Spleen (tissue), 11 donors: Measurements from ENCODE around the gene ANKRD31. TPM values are rescaled to one million over a fixed set of nuclear protein-coding genes. Genes with fewer than 3 reads are reported as not detected.
"Not testable (repeated sequence)": the region's sequence is repeated elsewhere in the genome, so short reads cannot be mapped to it uniquely, and the experiment has no call there.

Experiments
- DNase-seq: peaks from one replicate; pipeline ENCODE4 v3.0.0-alpha.2; 2020
- H3K27ac ChIP-seq, 8 donors: fragments of 200-600 bp; sonication (generic) in 7 of 8; 1 replicate in 4 of 8; 2 replicates in 4 of 8; pipeline versions ENCODE4 v1.5.0 to v1.8.0; 2016 to 2021; ENCODE audit warnings: inconsistent platforms in 4 of 8, mild to moderate bottlenecking in 4 of 8, moderate library complexity in 1 of 8
- H3K27me3 ChIP-seq, 7 donors: fragments of 200-600 bp; sonication (generic) in 6 of 7; replicated peaks in 1 of 7; 1 replicate in 4 of 7; 2 replicates in 3 of 7; pipeline versions ENCODE4 v1.5.0 to v1.8.0; 2016 to 2021; ENCODE audit warnings: inconsistent platforms in 3 of 7, mild to moderate bottlenecking in 1 of 7
- H3K36me3 ChIP-seq, 6 donors: fragments of 200-600 bp; sonication (generic) in 5 of 6; 1 replicate in 4 of 6; 2 replicates in 2 of 6; pipeline versions ENCODE4 v1.5.0 to v1.8.0; 2016 to 2021; ENCODE audit warnings: inconsistent platforms in 2 of 6
- H3K4me1 ChIP-seq, 6 donors: fragments of 200-600 bp; sonication (generic) in 5 of 6; 1 replicate in 3 of 6; 2 replicates in 3 of 6; pipeline versions ENCODE4 v1.5.0 to v1.8.0; 2016 to 2021; ENCODE audit warnings: inconsistent platforms in 3 of 6
- H3K4me3 ChIP-seq, 8 donors: fragments of 200-600 bp; sonication (generic) in 7 of 8; 1 replicate in 4 of 8; 2 replicates in 4 of 8; pipeline versions ENCODE4 v1.5.0 to v1.8.0; 2016 to 2021; ENCODE audit warnings: inconsistent platforms in 4 of 8, mild to moderate bottlenecking in 4 of 8, moderate library complexity in 2 of 8
- H3K9me3 ChIP-seq, 8 donors: fragments of 200-600 bp; sonication (generic) in 7 of 8; 1 replicate in 4 of 8; 2 replicates in 4 of 8; pipeline versions ENCODE4 v1.5.0 to v1.8.0; 2016 to 2021; ENCODE audit warnings: inconsistent platforms in 4 of 8
- CTCF ChIP-seq, 11 experiments: fragments of 200-600 bp in 7 of 11; fragments of 450-650 bp in 4 of 11; sonication (generic) in 4 of 11; IDR thresholded peaks in 8 of 11; conservative IDR thresholded peaks in 3 of 11; 1 replicate in 7 of 11; 2 replicates in 4 of 11; pipeline versions ENCODE4 v1.4.0 to v1.8.0; 2016 to 2021; ENCODE audit warnings: antibody characterized with exemption in 11 of 11, inconsistent platforms in 4 of 11, mild to moderate bottlenecking in 1 of 11
- POLR2A ChIP-seq, 3 donors: fragments of 450-650 bp; IDR thresholded peaks; one replicate each; pipeline ENCODE4 v1.5.1; 2017; ENCODE audit warnings: antibody characterized with exemption in 3 of 3, mild to moderate bottlenecking in 1 of 3
- POLR2AphosphoS5 ChIP-seq, 3 donors: sonication (generic); formaldehyde crosslinking; IDR thresholded peaks; one replicate each; pipeline ENCODE4 v1.5.1; 2017; ENCODE audit warnings: antibody characterized with exemption in 3 of 3
- WGBS, 5 donors: extraction: QIAGEN DNeasy Blood & Tissue Kit in 3 of 5; methylation state at CpG; one replicate each; pipeline versions ENCODE4 v1.1.5 to v1.1.7; 2013 to 2018; 5-methylcytosine and 5-hydroxymethylcytosine counted together
- intact Hi-C: fragments of 100-400 bp; cut with DNase I; formaldehyde crosslinking; loops from one replicate; pipeline ENCODE4 v1.15.0; 2023; ENCODE audit warnings: low total_unique reads
- polyA plus RNA-seq, 3 donors: library from polyadenylated mRNA; stranded (reverse); fragments of 200-250 nt; gene quantifications; one replicate each; pipeline ENCODE4 v1.2.1, GENCODE V29; 2013
- total RNA-seq, 7 donors: library from RNA; depleted of rRNA in 3 of 7; stranded (reverse); fragments of >200 nt in 3 of 7; fragmentation: NEBNext Ultra II Directional in 4 of 7; extraction: Animal tissue kit (Norgen Biotek cat#: 25700) in 4 of 7; gene quantifications; one replicate each; pipeline versions ENCODE4 v1.1.0 to v1.2.1, GENCODE V29; 2016 to 2021
- donor health status: healthy with polysubstance abuse.
- donor health status: DM: no; HTN: no; CAD: no; lungs with moderate emphysema.
- donor health status: DM: no; HTN: no; CAD: no.
- donor health status: Bipolar disorder and iron deficiency.
- donor health status: healthy.
- donor health status: DM: no; HTN: no; CAD: no.
- donor health status: DM: yes; HTN: yes; CAD: no.

ANKRD31 gene
- total and polyA plus RNA-seq, 10 donors: 0.03 to 0.51 (median 0.22) TPM

- H3K36me3 ChIP-seq: no peaks in the 10 kb centered on the region
- H3K4me1 ChIP-seq: no peaks in the 10 kb centered on the region
- no peak for TF ChIP-seq POLR2A (IDR thresholded peaks at IDR 0.05)
- TF ChIP-seq CTCF (IDR thresholded peaks at IDR 0.05 in 8 of 11, conservative IDR thresholded peaks at IDR 0.05 in 3 of 11): no peak
- TF ChIP-seq POLR2AphosphoS5 (IDR thresholded peaks at IDR 0.05): no peak
- peaks cover 0 to 8% (median 0%) of the 10 kb centered on the region in 8 donors for H3K9me3 ChIP-seq
- 65 to 90% (median 70%) methylated on average over 1 of the region's 1 CpG for WGBS, 5 donors
- intact Hi-C loops: no loop called here
- H3K4me3 ChIP-seq: no peak overlapping the region
- DNase-seq: no peak
- no peaks in the 10 kb centered on the region for H3K27me3 ChIP-seq
- H3K27ac ChIP-seq: no peak overlapping the region
Observed at GRCh38 chr5:75275147-75275546, 38.5 kb upstream of the ANKRD31 start.

GRCh38 chr5:75274486-75274885, 37.8 kb upstream of the ANKRD31 start:
- Histone ChIP-seq H3K27ac (no peak overlapping the region), H3K36me3 (no peaks in the 10 kb centered on the region), H3K9me3 (peaks cover 0 to 8% (median 0%) of the 10 kb centered on the region in 8 donors), H3K4me3 (no peak overlapping the region), H3K4me1 (no peaks in the 10 kb centered on the region), H3K27me3 (no peaks in the 10 kb centered on the region)
- TF ChIP-seq POLR2AphosphoS5 (IDR thresholded peaks at IDR 0.05) (no peak), CTCF (IDR thresholded peaks at IDR 0.05 in 8 of 11, conservative IDR thresholded peaks at IDR 0.05 in 3 of 11) (no peak), POLR2A (IDR thresholded peaks at IDR 0.05) (no peak)
- intact Hi-C loops: no loop called here
- WGBS, 5 donors: 73 to 100% (median 85%) methylated on average over 1 of the region's 1 CpG
- no peak for DNase-seq

GRCh38 chr5:75270605-75271004, 33.9 kb upstream of the ANKRD31 start:
- H3K4me3 ChIP-seq, H3K4me1 ChIP-seq, H3K9me3 ChIP-seq, intact Hi-C loops, DNase-seq, H3K27ac ChIP-seq, H3K36me3 ChIP-seq, H3K27me3 ChIP-seq: not testable (repeated sequence)
- WGBS, 5 donors: 96 to 100% (median 98%) methylated on average over 3 to 25 of the region's 31 CpGs; no CpG with 5 or more reads in 1 of the 5 donors

GRCh38 chr5:75265731-75266130, 29.1 kb upstream of the ANKRD31 start:
- no peaks in the 10 kb centered on the region for H3K36me3 ChIP-seq
- no peaks in the 10 kb centered on the region for H3K27me3 ChIP-seq
- intact Hi-C loops: loop anchor here (5.0 kb wide), 1 partner anchor 593 kb away; no protein-coding TSS in a partner anchor
- no peak for DNase-seq
- H3K4me1 ChIP-seq: no peaks in the 10 kb centered on the region
- no peak overlapping the region for H3K4me3 ChIP-seq
- 25 to 40% (median 38%) methylated on average over 2 of the region's 2 CpGs for WGBS, 5 donors
- TF ChIP-seq POLR2A (IDR thresholded peaks at IDR 0.05): no peak
- TF ChIP-seq CTCF (IDR thresholded peaks at IDR 0.05 in 8 of 11, conservative IDR thresholded peaks at IDR 0.05 in 3 of 11): peak in 4 of 11 experiments; percentile 20 to 43 (median 30)
- no peak overlapping the region for H3K27ac ChIP-seq
- peaks cover 0 to 1% (median 0%) of the 10 kb centered on the region in 8 donors for H3K9me3 ChIP-seq

- intact Hi-C loops: no loop called here
- no peak for DNase-seq
Observed at GRCh38 chr5:75262271-75262670, 25.6 kb upstream of the ANKRD31 start.

More at GRCh38 chr5:75262271-75262670, 25.6 kb upstream of the ANKRD31 start:
- WGBS, 5 donors: 80 to 94% (median 83%) methylated on average over 3 of the region's 3 CpGs
- H3K36me3 ChIP-seq: no peaks in the 10 kb centered on the region
- no peaks in the 10 kb centered on the region for H3K9me3 ChIP-seq
- no peak overlapping the region for H3K4me3 ChIP-seq
- H3K4me1 ChIP-seq: no peaks in the 10 kb centered on the region
- no peaks in the 10 kb centered on the region for H3K27me3 ChIP-seq
- no peak for TF ChIP-seq POLR2AphosphoS5 (IDR thresholded peaks at IDR 0.05)
- TF ChIP-seq CTCF (IDR thresholded peaks at IDR 0.05 in 8 of 11, conservative IDR thresholded peaks at IDR 0.05 in 3 of 11): no peak
- no peak for TF ChIP-seq POLR2A (IDR thresholded peaks at IDR 0.05)
- no peak overlapping the region for H3K27ac ChIP-seq
